Parathyroid adenoma (tissue), 2 donors: ENCODE results near the gene DCLK2.

Experiments
- H2AFZ ChIP-seq: fragments of 300-600 bp; sonication (generic); one replicate; pipeline ENCODE4 v1.7.0; 2017; ENCODE audit warnings: antibody characterized with exemption, mild to moderate bottlenecking
- H3K27ac ChIP-seq: fragments of 300-600 bp; sonication (generic); one replicate; pipeline ENCODE4 v1.7.0; 2017
- H3K27me3 ChIP-seq: fragments of 300-600 bp; sonication (generic); one replicate; pipeline ENCODE4 v1.7.0; 2017; ENCODE audit warnings: low read length; ENCODE audit not compliant: control insufficient read depth, insufficient read depth
- H3K36me3 ChIP-seq: fragments of 300-600 bp; sonication (generic); one replicate; pipeline ENCODE4 v1.7.0; 2017; ENCODE audit warnings: low read length; ENCODE audit not compliant: control insufficient read depth, insufficient read depth
- H3K4me1 ChIP-seq: fragments of 300-600 bp; sonication (generic); one replicate; pipeline ENCODE4 v1.7.0; 2017; ENCODE audit warnings: control low read depth
- H3K4me2 ChIP-seq: fragments of 300-600 bp; sonication (generic); one replicate; pipeline ENCODE4 v1.7.0; 2017; ENCODE audit warnings: low read length
- H3K4me3 ChIP-seq: fragments of 300-600 bp; sonication (generic); one replicate; pipeline ENCODE4 v1.7.0; 2017; ENCODE audit warnings: low read depth, low read length
- H3K79me2 ChIP-seq: fragments of 300-600 bp; sonication (generic); one replicate; pipeline ENCODE4 v1.7.0; 2017; ENCODE audit warnings: control low read depth
- H3K9ac ChIP-seq: fragments of 300-600 bp; sonication (generic); one replicate; pipeline ENCODE4 v1.7.0; 2017; ENCODE audit warnings: mild to moderate bottlenecking
- H3K9me3 ChIP-seq: fragments of 300-600 bp; sonication (generic); one replicate; pipeline ENCODE4 v1.7.0; 2017; ENCODE audit warnings: low read length; ENCODE audit not compliant: control insufficient read depth
- CTCF ChIP-seq: fragments of 300-600 bp; sonication (generic); IDR thresholded peaks from one replicate; pipeline ENCODE4 v1.7.0; 2017; ENCODE audit warnings: antibody characterized with exemption, mild to moderate bottlenecking
- donor health status: primary hyperparathyroidism.

DCLK2 gene

GRCh38 chr4:150080337-150080736 lies 2.1 kb downstream of the DCLK2 start:
- Histone ChIP-seq H3K9ac (no peak overlapping the region), H3K27me3 (no peaks in the 10 kb centered on the region), H3K4me1 (peaks cover 3% of the 10 kb centered on the region), H3K79me2 (peaks cover under 1% of the 10 kb centered on the region), H3K36me3 (no peaks in the 10 kb centered on the region), H3K9me3 (no peaks in the 10 kb centered on the region), H3K4me3 (no peak overlapping the region), H3K4me2 (no peak overlapping the region), H2AFZ (no peak overlapping the region), H3K27ac (no peak overlapping the region)
- no peak for TF ChIP-seq CTCF

DNA sequence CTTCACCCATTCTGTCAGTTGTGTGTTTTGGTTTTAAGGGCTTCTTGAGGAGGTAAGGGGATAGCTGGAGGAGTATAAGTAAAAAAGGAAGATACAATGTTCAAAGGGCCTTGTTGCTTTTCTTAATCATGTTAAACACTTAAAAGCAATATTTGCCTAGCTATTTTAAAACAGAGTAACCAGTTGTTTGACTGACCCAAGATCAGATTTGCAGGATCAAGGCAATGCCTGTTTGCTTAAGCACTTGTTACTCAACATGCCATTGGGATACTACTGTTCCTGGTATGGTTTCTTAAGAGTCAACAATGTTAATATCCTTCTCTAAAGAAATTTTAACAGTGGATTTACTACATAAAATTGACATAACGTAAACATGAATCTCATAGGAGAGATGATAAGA lies 2.6 kb downstream of the DCLK2 start:
- Histone ChIP-seq H3K4me2 (no peak overlapping the region), H3K4me3 (no peak overlapping the region), H2AFZ (no peak overlapping the region), H3K9me3 (no peaks in the 10 kb centered on the region), H3K79me2 (peaks cover 2% of the 10 kb centered on the region), H3K36me3 (no peaks in the 10 kb centered on the region), H3K4me1 (peaks cover 3% of the 10 kb centered on the region), H3K27me3 (no peaks in the 10 kb centered on the region), H3K27ac (no peak overlapping the region), H3K9ac (no peak overlapping the region)
- no peak for TF ChIP-seq CTCF

GRCh38 chr4:150082241-150082640 lies 4.0 kb downstream of the DCLK2 start:
- no peak overlapping the region for H3K4me3 ChIP-seq
- H3K9me3 ChIP-seq: no peaks in the 10 kb centered on the region
- no peaks in the 10 kb centered on the region for H3K36me3 ChIP-seq
- TF ChIP-seq CTCF: no peak
- peaks cover 2% of the 10 kb centered on the region for H3K79me2 ChIP-seq
- H3K9ac ChIP-seq: no peak overlapping the region
- H3K4me1 ChIP-seq: peaks cover 3% of the 10 kb centered on the region
- H3K27me3 ChIP-seq: no peaks in the 10 kb centered on the region
- H3K4me2 ChIP-seq: no peak overlapping the region
- no peak overlapping the region for H2AFZ ChIP-seq
- H3K27ac ChIP-seq: no peak overlapping the region

GRCh38 chr4:150087006-150087405 lies 8.8 kb downstream of the DCLK2 start:
- Histone ChIP-seq H3K79me2 (peaks cover 5% of the 10 kb centered on the region), H3K36me3 (no peaks in the 10 kb centered on the region), H3K27ac (no peak overlapping the region), H3K9me3 (no peaks in the 10 kb centered on the region), H3K4me2 (no peak overlapping the region), H3K4me1 (peaks cover 3% of the 10 kb centered on the region), H3K4me3 (no peak overlapping the region), H2AFZ (no peak overlapping the region), H3K27me3 (no peaks in the 10 kb centered on the region), H3K9ac (no peak overlapping the region)
- no peak for TF ChIP-seq CTCF

GRCh38 chr4:150089732-150090131 lies 11.5 kb downstream of the DCLK2 start:
- Histone ChIP-seq H2AFZ (no peak overlapping the region), H3K27ac (no peak overlapping the region), H3K79me2 (peaks cover 5% of the 10 kb centered on the region), H3K9me3 (no peaks in the 10 kb centered on the region), H3K27me3 (no peaks in the 10 kb centered on the region), H3K4me2 (no peak overlapping the region), H3K36me3 (no peaks in the 10 kb centered on the region), H3K4me3 (no peak overlapping the region), H3K9ac (no peak overlapping the region), H3K4me1 (no peaks in the 10 kb centered on the region)
- no peak for TF ChIP-seq CTCF
